Measurements from ENCODE around the gene CEP128. TPM values are rescaled to one million over a fixed set of nuclear protein-coding genes. Genes with fewer than 3 reads are reported as not detected.
A peak's percentile ranks its signal among the peaks of the same experiment; 100 is the strongest.

CEP128 gene
- total RNA-seq, 4 donors from 2014 or later, result 0.82 to 3.6 (median 1.6) TPM

DNA sequence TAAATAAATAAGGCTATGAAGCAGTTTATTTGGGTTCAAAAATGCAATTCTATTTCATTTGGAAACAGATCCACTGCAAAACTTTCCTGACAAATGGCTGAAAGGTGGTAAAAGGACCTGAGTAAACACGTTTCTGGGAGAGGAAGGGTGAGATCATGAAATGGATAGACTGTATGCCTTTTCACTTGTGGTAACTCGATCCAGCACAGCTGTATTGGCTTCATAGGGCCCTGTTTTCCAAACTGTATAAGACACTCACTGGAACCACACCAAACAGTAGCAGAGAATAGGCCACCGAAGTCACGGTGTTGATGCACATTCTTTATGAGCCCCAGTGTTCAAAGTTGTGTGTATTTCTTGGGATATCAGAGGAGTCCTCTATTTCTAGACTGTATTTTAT lies 405.1 kb downstream of the CEP128 start:
- no peaks in the 10 kb centered on the region for H3K36me3 ChIP-seq
- TF ChIP-seq, protein P1, sequence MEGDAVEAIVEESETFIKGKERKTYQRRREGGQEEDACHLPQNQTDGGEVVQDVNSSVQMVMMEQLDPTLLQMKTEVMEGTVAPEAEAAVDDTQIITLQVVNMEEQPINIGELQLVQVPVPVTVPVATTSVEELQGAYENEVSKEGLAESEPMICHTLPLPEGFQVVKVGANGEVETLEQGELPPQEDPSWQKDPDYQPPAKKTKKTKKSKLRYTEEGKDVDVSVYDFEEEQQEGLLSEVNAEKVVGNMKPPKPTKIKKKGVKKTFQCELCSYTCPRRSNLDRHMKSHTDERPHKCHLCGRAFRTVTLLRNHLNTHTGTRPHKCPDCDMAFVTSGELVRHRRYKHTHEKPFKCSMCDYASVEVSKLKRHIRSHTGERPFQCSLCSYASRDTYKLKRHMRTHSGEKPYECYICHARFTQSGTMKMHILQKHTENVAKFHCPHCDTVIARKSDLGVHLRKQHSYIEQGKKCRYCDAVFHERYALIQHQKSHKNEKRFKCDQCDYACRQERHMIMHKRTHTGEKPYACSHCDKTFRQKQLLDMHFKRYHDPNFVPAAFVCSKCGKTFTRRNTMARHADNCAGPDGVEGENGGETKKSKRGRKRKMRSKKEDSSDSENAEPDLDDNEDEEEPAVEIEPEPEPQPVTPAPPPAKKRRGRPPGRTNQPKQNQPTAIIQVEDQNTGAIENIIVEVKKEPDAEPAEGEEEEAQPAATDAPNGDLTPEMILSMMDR (IDR thresholded peaks at IDR 0.05 in 4 of 5, conservative IDR thresholded peaks at IDR 0.05 in 1 of 5), result no peak
- no peak for TF ChIP-seq POLR2A (IDR thresholded peaks at IDR 0.05)
- ATAC-seq, result no peak

GRCh38 chr14:80535171-80535570 lies 406.4 kb downstream of the CEP128 start:
- Histone ChIP-seq H3K4me1 (no peaks in the 10 kb centered on the region), H3K36me3 (no peaks in the 10 kb centered on the region), H3K27ac (no peak overlapping the region), H3K4me3 (no peak overlapping the region), H3K9me3 (no peaks in the 10 kb centered on the region), H3K27me3 (no peaks in the 10 kb centered on the region)
- no peak for TF ChIP-seq POLR2A (IDR thresholded peaks at IDR 0.05)
- TF ChIP-seq, protein P1 (IDR thresholded peaks at IDR 0.05 in 4 of 5, conservative IDR thresholded peaks at IDR 0.05 in 1 of 5), result no peak
- intact Hi-C loops (cut with DNase I; ENCODE audit: low total_unique reads) (no loop called here), in situ Hi-C loops (cut with MboI; ENCODE audit: low sequenced_read_pairs in 4 of 4) (no loop called here)
- no peak for ATAC-seq
- no peak for DNase-seq

More for the DNA sequence above, 405.1 kb downstream of the CEP128 start:
- DNase-seq, result no peak
- Histone ChIP-seq H3K27ac (no peak overlapping the region), H3K27me3 (no peaks in the 10 kb centered on the region), H3K4me3 (no peak overlapping the region), H3K9me3 (no peaks in the 10 kb centered on the region), H3K4me1 (no peaks in the 10 kb centered on the region)
- intact Hi-C loops (cut with DNase I; ENCODE audit: low total_unique reads) (no loop called here), in situ Hi-C loops (cut with MboI; ENCODE audit: low sequenced_read_pairs in 4 of 4) (no loop called here)

DNA sequence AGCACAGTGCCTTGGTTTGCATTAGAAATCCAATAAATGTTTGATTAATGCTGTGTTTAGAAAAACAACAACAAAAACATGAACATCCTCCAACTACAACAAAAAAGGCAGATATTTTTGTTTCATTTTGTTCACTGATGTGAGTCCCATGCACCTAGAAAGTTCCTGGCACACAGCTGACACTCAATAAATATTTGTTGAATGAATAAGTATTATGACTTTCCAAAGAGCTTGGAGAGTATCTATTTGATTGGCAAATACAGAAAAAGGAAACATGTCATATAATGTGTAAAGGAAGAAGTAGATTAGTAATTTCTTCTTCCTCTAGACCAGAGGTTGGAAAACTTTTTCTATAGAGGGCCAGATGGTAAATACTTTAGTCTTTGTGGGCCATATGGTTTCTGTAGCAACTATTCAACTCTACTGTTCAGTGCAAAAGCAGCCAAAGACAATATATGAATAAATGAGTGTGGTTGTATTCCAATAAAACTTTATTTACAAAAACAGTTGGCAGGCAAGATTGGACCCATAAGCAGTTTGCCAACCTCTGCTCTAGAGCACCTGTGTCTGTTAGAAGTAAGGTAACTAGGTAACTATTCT lies 417.9 kb downstream of the CEP128 start:
- H3K36me3 ChIP-seq, result no peaks in the 10 kb centered on the region
- in situ Hi-C loops (cut with MboI; ENCODE audit: low sequenced_read_pairs in 4 of 4), result no loop called here
- H3K27me3 ChIP-seq, result no peaks in the 10 kb centered on the region
- DNase-seq (no peak), ATAC-seq (no peak)
- no peak overlapping the region for H3K27ac ChIP-seq
- TF ChIP-seq, protein P1 (IDR thresholded peaks at IDR 0.05 in 4 of 5, conservative IDR thresholded peaks at IDR 0.05 in 1 of 5), result no peak
- TF ChIP-seq POLR2A (IDR thresholded peaks at IDR 0.05), result no peak
- H3K4me1 ChIP-seq, result no peaks in the 10 kb centered on the region
- intact Hi-C loops (cut with DNase I; ENCODE audit: low total_unique reads), result no loop called here
- H3K9me3 ChIP-seq, result no peaks in the 10 kb centered on the region
- no peak overlapping the region for H3K4me3 ChIP-seq

DNA sequence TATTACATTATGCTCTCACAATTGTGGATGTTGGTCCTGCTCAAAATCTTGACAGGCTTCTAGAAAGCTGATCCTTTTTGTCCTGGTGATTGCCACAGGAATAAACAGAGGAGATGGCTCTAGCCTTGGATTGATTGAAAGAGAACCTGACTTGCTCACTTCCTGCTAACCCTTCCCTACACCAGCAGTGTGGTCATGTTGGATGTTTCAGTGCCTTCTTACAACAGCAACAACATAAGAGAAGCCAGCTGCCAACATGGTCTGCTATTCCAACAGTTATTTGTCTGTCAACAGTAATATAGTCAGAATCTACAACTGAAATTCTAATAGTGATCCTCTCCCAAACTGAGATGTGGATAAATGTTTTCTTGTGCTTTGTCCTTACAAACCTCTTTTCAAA lies 418.6 kb downstream of the CEP128 start:
- Histone ChIP-seq H3K4me1 (no peaks in the 10 kb centered on the region), H3K27ac (no peak overlapping the region), H3K9me3 (no peaks in the 10 kb centered on the region), H3K4me3 (no peak overlapping the region), H3K36me3 (no peaks in the 10 kb centered on the region), H3K27me3 (no peaks in the 10 kb centered on the region)
- TF ChIP-seq, protein P1 (IDR thresholded peaks at IDR 0.05 in 4 of 5, conservative IDR thresholded peaks at IDR 0.05 in 1 of 5), result no peak
- no peak for TF ChIP-seq POLR2A (IDR thresholded peaks at IDR 0.05)
- DNase-seq (no peak), ATAC-seq (no peak)
- in situ Hi-C loops (cut with MboI; ENCODE audit: low sequenced_read_pairs in 4 of 4) (no loop called here), intact Hi-C loops (cut with DNase I; ENCODE audit: low total_unique reads) (no loop called here)

DNA sequence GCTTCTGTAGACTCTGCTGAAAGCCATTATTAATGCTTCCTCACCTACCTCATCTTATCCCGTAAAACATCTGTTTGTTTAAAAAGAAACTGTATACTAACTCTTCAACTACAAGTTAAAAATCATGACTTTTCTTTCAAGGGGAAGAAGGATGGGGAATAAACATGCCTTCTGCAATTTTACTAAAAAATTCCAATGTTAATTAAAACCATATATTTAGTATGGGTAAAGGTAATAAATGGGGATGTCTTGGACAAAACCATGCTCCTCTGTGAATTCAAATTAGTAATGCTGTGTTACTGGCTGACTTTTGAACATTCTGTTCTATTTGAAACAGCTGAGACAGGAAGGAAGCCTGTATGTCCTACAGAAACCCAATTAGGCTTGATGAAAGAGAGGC lies 419.1 kb downstream of the CEP128 start:
- H3K4me3 ChIP-seq, result no peak overlapping the region
- in situ Hi-C loops (cut with MboI; ENCODE audit: low sequenced_read_pairs in 4 of 4) (no loop called here), intact Hi-C loops (cut with DNase I; ENCODE audit: low total_unique reads) (no loop called here)
- no peaks in the 10 kb centered on the region for H3K9me3 ChIP-seq
- TF ChIP-seq POLR2A (IDR thresholded peaks at IDR 0.05), result no peak
- TF ChIP-seq, protein P1 (IDR thresholded peaks at IDR 0.05 in 4 of 5, conservative IDR thresholded peaks at IDR 0.05 in 1 of 5), result no peak
- DNase-seq, result no peak
- no peaks in the 10 kb centered on the region for H3K27me3 ChIP-seq
- no peak overlapping the region for H3K27ac ChIP-seq
- ATAC-seq, result peak in 1 of 2 donors; percentile 19
- no peaks in the 10 kb centered on the region for H3K36me3 ChIP-seq
- H3K4me1 ChIP-seq, result no peaks in the 10 kb centered on the region

Measured in gastrocnemius medialis (tissue), 4 donors.